HepG2 (cell line): ENCODE data around the gene GRAMD4. TPM values are rescaled to one million over a fixed set of nuclear protein-coding genes. Genes with fewer than 3 reads are reported as not detected.
A peak's percentile ranks its signal among the peaks of the same experiment; 100 is the strongest.

Experiments
- CREBL2 ChIP-seq: sonication (generic); formaldehyde crosslinking; IDR thresholded peaks from 2 replicates; pipeline ENCODE4 v1.8.1; 2023; ENCODE audit warnings: missing genetic modification reagents, mild to moderate bottlenecking, borderline replicate concordance
- ELF1 ChIP-seq: sonication (generic); formaldehyde crosslinking; IDR thresholded peaks from 2 replicates; pipeline ENCODE4 v1.4.0; 2020; ENCODE audit warnings: missing genetic modification reagents
- FOSL2 ChIP-seq: sonication (generic); formaldehyde crosslinking; IDR thresholded peaks from 2 replicates; pipeline ENCODE4 v1.4.0; 2020; ENCODE audit warnings: missing genetic modification reagents
- GMEB1 ChIP-seq: sonication (generic); formaldehyde crosslinking; IDR thresholded peaks from 2 replicates; pipeline ENCODE4 v1.5.1; 2020; ENCODE audit warnings: missing genetic modification reagents, mild to moderate bottlenecking, borderline replicate concordance
- GMEB2 ChIP-seq: IDR thresholded peaks from 2 replicates; pipeline ENCODE4 v1.6.1; 2016; ENCODE audit warnings: missing biosample characterization, missing genetic modification reagents, low read depth
- KDM2A ChIP-seq: sonication (generic); formaldehyde crosslinking; IDR thresholded peaks from 2 replicates; pipeline ENCODE4 v1.4.0; 2020; ENCODE audit warnings: low read depth, missing genetic modification reagents, borderline replicate concordance
- KDM5B ChIP-seq: sonication (generic); formaldehyde crosslinking; IDR thresholded peaks from 2 replicates; pipeline ENCODE4 v1.4.0; 2020; ENCODE audit warnings: missing genetic modification reagents, mild to moderate bottlenecking, borderline replicate concordance
- MIXL1 ChIP-seq: IDR thresholded peaks from 2 replicates; pipeline ENCODE4 v1.6.1; 2016
- MLXIP ChIP-seq: sonication (generic); formaldehyde crosslinking; IDR thresholded peaks from 2 replicates; pipeline ENCODE4 v1.9.0; 2021; ENCODE audit warnings: missing genetic modification reagents, borderline replicate concordance
- MXI1 ChIP-seq: IDR thresholded peaks from 3 replicates; pipeline ENCODE4 v1.6.1; 2012; ENCODE audit warnings: low read depth, low read length, inconsistent platforms, borderline replicate concordance
- PHB2 ChIP-seq: fragments of 450-650 bp; IDR thresholded peaks from 2 replicates; pipeline ENCODE4 v1.6.1; 2018; ENCODE audit not compliant: partially characterized antibody
- RFX3 ChIP-seq: IDR thresholded peaks from 2 replicates; pipeline ENCODE4 v1.6.1; 2016; ENCODE audit warnings: missing biosample characterization, missing genetic modification reagents
- YEATS2 ChIP-seq: sonication (generic); formaldehyde crosslinking; IDR thresholded peaks from 2 replicates; pipeline ENCODE4 v1.4.0; 2020; ENCODE audit warnings: missing genetic modification reagents, borderline replicate concordance
- ZBTB1 ChIP-seq: sonication (generic); formaldehyde crosslinking; IDR thresholded peaks from 2 replicates; pipeline ENCODE4 v1.4.0; 2020; ENCODE audit warnings: missing genetic modification reagents, borderline replicate concordance
- ZBTB37 ChIP-seq: sonication (generic); formaldehyde crosslinking; IDR thresholded peaks from 2 replicates; pipeline ENCODE4 v1.4.0; 2020; ENCODE audit warnings: mild to moderate bottlenecking, missing genetic modification reagents
- ZBTB38 ChIP-seq: sonication (generic); formaldehyde crosslinking; IDR thresholded peaks from 2 replicates; pipeline ENCODE4 v1.5.1; 2020; ENCODE audit warnings: mild to moderate bottlenecking, missing genetic modification reagents
- ZBTB39 ChIP-seq: sonication (generic); formaldehyde crosslinking; IDR thresholded peaks from 2 replicates; pipeline ENCODE4 v1.5.0; 2020; ENCODE audit warnings: missing genetic modification reagents
- ZNF180 ChIP-seq: sonication (generic); formaldehyde crosslinking; IDR thresholded peaks from 2 replicates; pipeline ENCODE4 v1.4.0; 2020; ENCODE audit warnings: low read depth, missing genetic modification reagents, borderline replicate concordance
- ZNF775 ChIP-seq: sonication (generic); formaldehyde crosslinking; IDR thresholded peaks from 2 replicates; pipeline ENCODE4 v1.4.0; 2020; ENCODE audit warnings: missing genetic modification reagents, mild to moderate bottlenecking, moderate library complexity, borderline replicate concordance
- ZNF777 ChIP-seq: sonication (generic); formaldehyde crosslinking; IDR thresholded peaks from 2 replicates; pipeline ENCODE4 v1.4.0; 2020; ENCODE audit warnings: missing genetic modification reagents
- polyA plus RNA-seq, 8 experiments: library from polyadenylated mRNA; depleted of rRNA in 3 of 8; stranded (reverse) in 7 of 8; unstranded in 1 of 8; fragments of >200 nt; fragmentation: Illumina TruSeq in 4 of 8; extraction: Trizol in 4 of 8; gene quantifications; 2 replicates each; pipeline versions ENCODE4 v1.2.1 to v1.2.3, GENCODE V29; 2011 to 2016; ENCODE audit warnings: low read depth in 4 of 8, missing spikeins in 1 of 8, mixed read lengths in 1 of 8; ENCODE audit not compliant: insufficient read depth in 1 of 8
- total RNA-seq, 5 experiments: library from RNA; depleted of rRNA; stranded (reverse); fragments of >200 nt; fragmentation: Illumina TruSeq; extraction: Trizol; gene quantifications; 2 replicates each; pipeline ENCODE4 v1.2.3, GENCODE V29; 2016; ENCODE audit warnings: low read depth in 1 of 5

The GRAMD4 gene
- total and polyA plus RNA-seq, 2 of the 13 experiments (the other 11 are each of a cell fraction or from before 2014, with no cell fraction given) = 15.2 to 15.7 TPM

GRCh38 chr22:46609175-46609690 is 11.0 kb upstream of the GRAMD4 start (continued):
- TF ChIP-seq ZNF775 (CRISPR knock-in tag) (no peak; the same call in 1 of the 2 replicates), MLXIP (CRISPR knock-in tag) (no peak), PHB2 (no peak), ELF1 (CRISPR knock-in tag) (peak; percentile 65), YEATS2 (CRISPR knock-in tag) (peak; percentile 47; the same call in 1 of the 2 replicates), ZBTB37 (CRISPR knock-in tag) (peak; percentile 96), GMEB1 (CRISPR knock-in tag) (no peak), MXI1 (peak; percentile 62; the same call in 1 of the 3 replicates), CREBL2 (no peak), ZBTB1 (CRISPR knock-in tag) (no peak), KDM5B (CRISPR knock-in tag) (peak; percentile 36; the same call in 1 of the 2 replicates), ZBTB39 (CRISPR knock-in tag) (no peak), GMEB2 (CRISPR knock-in tag) (no peak), MIXL1 (CRISPR knock-in tag) (no peak), FOSL2 (CRISPR knock-in tag) (peak; percentile 72), KDM2A (peak; percentile 69; the same call in 1 of the 2 replicates), RFX3 (CRISPR knock-in tag) (no peak), ZNF180 (CRISPR knock-in tag) (no peak), ZBTB38 (peak; percentile 80), ZNF777 (CRISPR knock-in tag) (no peak)
